Cardiac fibroblast (primary cell): ENCODE data around the gene ZNF217.

ENCODE experiments used
- DNase-seq, 2 donors: peaks; one replicate each; pipeline versions ENCODE4 v3.0.0 to v3.0.0-alpha.2; 2010; ENCODE audit warnings: low read depth in 2 of 2
- H3K4me3 ChIP-seq, 2 donors: replicated peaks in 1 of 2; 1 replicate in 1 of 2; 2 replicates in 1 of 2; pipeline ENCODE4 v1.5.1; 2011; ENCODE audit warnings: low read depth in 2 of 2, low read length in 2 of 2, mild to moderate bottlenecking in 2 of 2, moderate library complexity in 1 of 2
- TF ChIP-seq, protein P1 (sequence below): IDR thresholded peaks from one replicate; pipeline ENCODE4 v1.5.1; 2011; ENCODE audit warnings: low read depth, mild to moderate bottlenecking, low read length, inconsistent platforms

ZNF217 gene

DNA sequence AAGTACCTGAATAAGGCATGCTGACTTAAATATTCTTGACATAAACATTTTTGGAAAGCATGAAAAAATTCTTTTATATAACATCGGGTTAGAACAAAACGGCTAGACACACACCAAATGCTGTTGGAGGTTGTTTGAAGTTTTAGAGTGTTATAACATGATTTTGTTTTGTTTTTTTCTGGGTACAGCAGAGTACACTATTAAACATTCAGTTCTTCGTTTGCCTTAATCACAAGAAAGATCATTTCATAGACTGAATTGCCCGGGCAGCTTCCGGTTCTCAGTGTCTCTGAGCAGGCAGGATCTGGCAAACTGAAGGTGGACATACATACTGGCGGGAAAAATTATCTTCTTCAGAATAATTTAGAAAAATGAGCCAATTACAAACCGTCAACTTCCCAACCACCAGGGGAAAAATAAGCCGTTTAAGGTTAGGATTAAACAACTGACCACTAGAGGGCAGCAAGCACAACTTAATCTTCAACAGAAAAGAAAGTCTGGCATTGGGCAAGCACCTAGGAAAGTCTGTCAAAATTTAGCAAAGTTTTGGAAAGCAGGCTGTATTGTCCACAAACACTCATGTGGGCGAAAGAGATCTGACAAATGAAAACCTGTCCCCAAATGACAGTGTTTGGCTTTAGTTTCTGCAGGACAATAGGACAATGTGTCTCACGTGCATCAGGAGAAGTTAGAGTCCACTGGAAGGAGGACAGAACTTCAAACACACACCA lies 15.0 kb downstream of the ZNF217 start:
- H3K4me3 ChIP-seq = peak overlapping the region in 1 of 2 donors; percentile 19
- peak; percentile 94 to 97 for DNase-seq

DNA sequence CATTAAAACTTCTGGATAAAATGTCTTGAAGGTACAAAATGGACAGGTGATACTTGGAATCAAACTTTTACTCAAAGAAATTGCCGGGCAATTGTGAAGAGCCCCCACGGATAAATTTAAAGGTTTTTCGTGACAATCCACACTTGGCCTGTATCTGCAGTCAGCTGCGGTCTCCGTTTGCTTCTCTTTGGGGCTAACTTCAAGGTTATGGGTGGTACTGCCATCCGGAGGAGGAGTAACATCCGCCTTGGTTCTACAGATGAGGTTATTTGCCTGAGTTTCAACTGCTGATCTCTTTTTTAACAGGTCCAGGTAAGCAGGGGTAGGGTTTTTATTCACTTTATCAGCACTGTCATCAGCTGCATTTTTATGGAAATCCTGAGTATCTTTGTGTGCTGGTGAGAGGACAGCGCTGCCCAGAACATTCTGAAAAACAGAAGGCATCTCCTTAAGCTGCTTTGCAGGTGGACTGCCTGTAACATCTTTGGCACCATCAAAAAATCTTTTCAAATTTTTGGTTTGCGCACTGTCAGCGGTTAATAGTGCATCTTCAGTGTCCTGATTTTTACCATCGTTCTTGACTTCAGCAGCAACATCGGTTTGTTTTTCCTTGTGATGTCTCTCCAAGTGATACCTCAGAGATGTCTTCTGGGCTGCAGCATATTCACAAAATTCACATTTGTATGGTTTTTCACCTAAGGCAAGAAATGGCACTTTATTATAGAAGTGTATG lies 16.9 kb downstream of the ZNF217 start:
- TF ChIP-seq, protein P1, sequence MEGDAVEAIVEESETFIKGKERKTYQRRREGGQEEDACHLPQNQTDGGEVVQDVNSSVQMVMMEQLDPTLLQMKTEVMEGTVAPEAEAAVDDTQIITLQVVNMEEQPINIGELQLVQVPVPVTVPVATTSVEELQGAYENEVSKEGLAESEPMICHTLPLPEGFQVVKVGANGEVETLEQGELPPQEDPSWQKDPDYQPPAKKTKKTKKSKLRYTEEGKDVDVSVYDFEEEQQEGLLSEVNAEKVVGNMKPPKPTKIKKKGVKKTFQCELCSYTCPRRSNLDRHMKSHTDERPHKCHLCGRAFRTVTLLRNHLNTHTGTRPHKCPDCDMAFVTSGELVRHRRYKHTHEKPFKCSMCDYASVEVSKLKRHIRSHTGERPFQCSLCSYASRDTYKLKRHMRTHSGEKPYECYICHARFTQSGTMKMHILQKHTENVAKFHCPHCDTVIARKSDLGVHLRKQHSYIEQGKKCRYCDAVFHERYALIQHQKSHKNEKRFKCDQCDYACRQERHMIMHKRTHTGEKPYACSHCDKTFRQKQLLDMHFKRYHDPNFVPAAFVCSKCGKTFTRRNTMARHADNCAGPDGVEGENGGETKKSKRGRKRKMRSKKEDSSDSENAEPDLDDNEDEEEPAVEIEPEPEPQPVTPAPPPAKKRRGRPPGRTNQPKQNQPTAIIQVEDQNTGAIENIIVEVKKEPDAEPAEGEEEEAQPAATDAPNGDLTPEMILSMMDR = no peak
- no peak overlapping the region for H3K4me3 ChIP-seq
- no peak for DNase-seq

More for the DNA sequence above, 15.0 kb downstream of the ZNF217 start:
- TF ChIP-seq, protein P1 = peak; percentile 70

DNA sequence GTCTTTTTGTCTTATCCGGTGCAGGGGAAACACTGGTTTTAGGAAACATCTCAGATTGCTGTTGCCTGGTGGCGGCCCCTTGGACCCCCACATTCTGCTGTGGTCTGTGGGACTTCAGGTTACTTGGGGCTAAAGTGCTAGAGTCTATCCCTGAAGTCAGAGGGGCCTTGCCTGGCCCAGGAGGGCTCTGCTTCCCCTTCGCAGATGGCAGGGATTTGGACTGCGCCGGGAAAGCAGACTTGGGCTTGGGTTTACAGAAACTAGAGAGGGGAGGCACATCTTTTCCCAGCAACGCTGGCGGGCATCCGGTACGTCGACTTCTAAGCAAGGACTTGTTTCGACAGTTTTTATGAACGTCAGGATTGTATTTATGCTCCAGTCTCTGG lies 17.5 kb downstream of the ZNF217 start:
- TF ChIP-seq, protein P1 = no peak
- no peak overlapping the region for H3K4me3 ChIP-seq
- DNase-seq = no peak

DNA sequence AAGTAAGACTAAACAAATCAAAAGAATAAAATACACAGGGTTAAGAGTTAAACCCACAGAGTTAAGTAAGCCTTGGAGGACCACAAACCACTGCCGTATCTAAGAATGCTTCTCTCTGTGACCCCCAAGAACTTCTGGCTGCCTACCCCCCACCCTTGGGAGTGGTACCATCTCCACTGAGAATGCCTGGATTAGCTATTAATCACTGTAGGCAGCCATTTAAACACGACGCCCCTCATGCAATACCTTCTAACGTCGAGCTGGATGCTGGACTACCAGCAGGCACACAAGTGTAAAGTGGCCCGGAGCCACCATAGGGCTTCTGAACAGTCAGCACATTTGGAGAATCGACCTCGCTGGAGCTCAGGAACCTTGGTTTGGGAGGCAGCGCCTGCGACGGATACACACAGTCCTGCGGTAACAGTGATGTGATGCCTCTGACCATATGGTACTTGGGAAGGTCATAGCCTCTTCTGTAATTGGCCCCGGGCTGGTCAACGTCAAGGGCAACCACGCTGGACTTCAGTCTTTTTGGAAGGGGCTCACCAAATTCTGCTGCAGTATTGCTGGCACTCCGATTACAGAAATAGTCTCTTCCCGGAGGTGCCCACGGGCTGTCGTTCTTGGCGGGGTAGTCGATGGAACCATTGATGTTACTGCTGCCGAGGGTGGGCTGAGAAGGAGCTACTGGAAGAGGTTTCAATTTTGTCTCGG lies 18.0 kb downstream of the ZNF217 start:
- no peak for DNase-seq
- H3K4me3 ChIP-seq = no peak overlapping the region
- TF ChIP-seq, protein P1 = no peak

DNA sequence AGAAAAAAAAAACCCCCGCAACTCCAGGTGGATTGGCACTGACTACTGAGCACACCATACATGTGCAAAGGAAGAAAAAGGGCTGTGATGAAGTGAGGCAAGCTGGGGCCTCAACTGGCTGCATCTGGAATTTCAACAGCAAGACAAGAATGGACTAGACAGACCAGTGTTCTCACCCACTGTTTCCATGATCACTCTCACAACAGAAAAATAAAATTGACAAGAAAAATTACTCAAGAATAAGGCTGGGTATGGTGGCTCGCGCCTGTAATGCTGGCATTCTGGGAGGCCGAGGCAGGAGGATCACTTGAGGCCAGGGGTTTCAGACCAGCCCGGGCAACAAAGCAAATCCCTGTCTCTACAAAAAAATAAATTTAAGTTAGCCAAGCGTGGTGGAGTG lies 18.8 kb downstream of the ZNF217 start:
- no peak for DNase-seq
- no peak overlapping the region for H3K4me3 ChIP-seq
- TF ChIP-seq, protein P1 = no peak

DNA sequence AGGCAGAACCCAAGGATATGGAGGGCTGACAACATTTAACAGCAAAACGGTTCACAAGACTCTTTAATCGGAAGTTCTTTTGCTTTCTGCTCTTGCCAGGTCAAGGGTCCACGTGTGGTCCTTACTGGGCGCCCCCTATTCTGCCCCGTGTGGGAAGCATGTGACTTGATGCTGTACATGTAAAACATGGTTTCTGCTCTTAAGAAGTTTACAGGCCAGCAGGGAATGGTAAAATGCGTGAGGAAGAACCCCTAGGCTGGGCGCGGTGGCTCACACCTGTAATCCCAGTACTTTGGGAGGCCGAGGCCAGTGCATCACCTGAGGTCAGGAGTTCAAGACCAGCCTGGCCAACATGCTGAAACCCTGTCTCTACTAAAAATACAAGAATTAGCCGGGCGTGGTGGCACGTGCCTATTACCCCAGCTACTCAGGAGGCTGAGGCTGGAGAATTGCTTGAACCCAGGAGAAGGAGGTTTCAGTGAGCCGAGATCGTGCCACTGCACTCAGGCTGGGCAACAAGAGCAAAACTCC lies 19.3 kb downstream of the ZNF217 start:
- no peak overlapping the region for H3K4me3 ChIP-seq
- DNase-seq = no peak
- TF ChIP-seq, protein P1 = no peak
